Calu3 (cell line): ENCODE measurements around the gene CCDC85C. TPM values are rescaled to one million over a fixed set of nuclear protein-coding genes. Genes with fewer than 3 reads are reported as not detected.

Experiments
- BruUV-seq: library from RNA; stranded (reverse); fragments of 400-500 nt; replicated peaks from 2 replicates; lab custom pipeline; 2021; lab: Mats Ljungman, UMichigan
- CTCF ChIA-PET: fragments of 300-600 bp; sonication (Branson Sonifier 250); formaldehyde crosslinking; loops from one replicate; lab custom pipeline; 2022; ENCODE audit warnings: antibody characterized with exemption; lab: Charles Lee
- DNase-seq: peaks from one replicate; pipeline ENCODE4 v3.0.0; 2022
- H3K27ac Mint-ChIP-seq: one replicate; pipeline ENCODE4 v1.8.0; 2022; ENCODE audit warnings: mixed read lengths; ENCODE audit not compliant: unreplicated experiment
- H3K27me3 Mint-ChIP-seq: one replicate; pipeline ENCODE4 v1.8.0; 2022; ENCODE audit warnings: mixed read lengths; ENCODE audit not compliant: unreplicated experiment
- H3K36me3 Mint-ChIP-seq: one replicate; pipeline ENCODE4 v1.8.0; 2022; ENCODE audit warnings: mild to moderate bottlenecking, moderate library complexity, mixed read lengths; ENCODE audit not compliant: insufficient read depth, unreplicated experiment
- H3K4me1 Mint-ChIP-seq: one replicate; pipeline ENCODE4 v1.8.0; 2022; ENCODE audit warnings: mild to moderate bottlenecking, low read depth, mixed read lengths; ENCODE audit not compliant: unreplicated experiment
- H3K4me3 Mint-ChIP-seq: one replicate; pipeline ENCODE4 v1.8.0; 2022; ENCODE audit warnings: mild to moderate bottlenecking, low read depth, moderate library complexity, mixed read lengths; ENCODE audit not compliant: unreplicated experiment
- H3K9me3 Mint-ChIP-seq: one replicate; pipeline ENCODE4 v1.8.0; 2022; ENCODE audit warnings: low read depth, mixed read lengths; ENCODE audit not compliant: unreplicated experiment
- CTCF ChIP-seq: fragments of 200-600 bp; IDR thresholded peaks from one replicate; pipeline ENCODE4 v1.8.0; 2022; ENCODE audit warnings: antibody characterized with exemption; ENCODE audit not compliant: unreplicated experiment
- intact Hi-C: fragments of 100-400 bp; cut with micrococcal nuclease; formaldehyde crosslinking; loops from one replicate; pipeline ENCODE4 v1.10.0; 2022; ENCODE audit not compliant: unreplicated experiment
- total RNA-seq: library from RNA; stranded (reverse); gene quantifications from 2 replicates; pipeline ENCODE4 v1.2.3, GENCODE V29; 2022

CCDC85C gene
- total RNA-seq, 1 experiment from 2014 or later = 45.1 TPM

GRCh38 chr14:99540196-99541032, 63.6 kb downstream of the CCDC85C start:
- Mint-ChIP-seq H3K27me3 (no peaks in the 10 kb centered on the region), H3K4me3 (no peak overlapping the region), H3K4me1 (peaks cover 10% of the 10 kb centered on the region), H3K36me3 (peaks cover 5% of the 10 kb centered on the region), H3K9me3 (no peaks in the 10 kb centered on the region), H3K27ac (no peak overlapping the region)
- BruUV-seq = no TSS peak
- CTCF ChIA-PET = no interaction called here
- no peak for TF ChIP-seq CTCF
- no peak for DNase-seq
- intact Hi-C loops = no loop called here

GRCh38 chr14:99539491-99539890, 64.5 kb downstream of the CCDC85C start:
- H3K27ac Mint-ChIP-seq = no peak overlapping the region
- TF ChIP-seq CTCF = no peak
- DNase-seq = no peak
- no peaks in the 10 kb centered on the region for H3K27me3 Mint-ChIP-seq
- H3K36me3 Mint-ChIP-seq = peaks cover 5% of the 10 kb centered on the region
- no peaks in the 10 kb centered on the region for H3K9me3 Mint-ChIP-seq
- CTCF ChIA-PET = no interaction called here
- peaks cover 10% of the 10 kb centered on the region for H3K4me1 Mint-ChIP-seq
- intact Hi-C loops = no loop called here
- BruUV-seq = no TSS peak
- H3K4me3 Mint-ChIP-seq = no peak overlapping the region

- intact Hi-C loops = no loop called here
- Mint-ChIP-seq H3K27me3 (no peaks in the 10 kb centered on the region), H3K4me1 (peaks cover 10% of the 10 kb centered on the region), H3K27ac (no peak overlapping the region), H3K36me3 (peaks cover 5% of the 10 kb centered on the region), H3K9me3 (no peaks in the 10 kb centered on the region), H3K4me3 (no peak overlapping the region)
- CTCF ChIA-PET = no interaction called here
- no peak for DNase-seq
- no TSS peak for BruUV-seq
- peak; percentile 8 for TF ChIP-seq CTCF
Measured at GRCh38 chr14:99538733-99539132, 65.3 kb downstream of the CCDC85C start.

GRCh38 chr14:99538275-99538674, 65.7 kb downstream of the CCDC85C start:
- Mint-ChIP-seq H3K4me3 (no peak overlapping the region), H3K36me3 (peaks cover 5% of the 10 kb centered on the region), H3K9me3 (no peaks in the 10 kb centered on the region), H3K27me3 (no peaks in the 10 kb centered on the region), H3K27ac (no peak overlapping the region), H3K4me1 (peaks cover 10% of the 10 kb centered on the region)
- DNase-seq = no peak
- peak; percentile 26 for TF ChIP-seq CTCF
- BruUV-seq = no TSS peak
- intact Hi-C loops = no loop called here
- CTCF ChIA-PET = no interaction called here
